Activated CD4-positive, alpha-beta memory T cell treated with anti-CD3 and anti-CD28 coated beads for 36 hours (primary cell): Measurements from ENCODE around the gene CCDC184. TPM values are rescaled to one million over a fixed set of nuclear protein-coding genes. Genes with fewer than 3 reads are reported as not detected.
"Not testable (repeated sequence)": the region's sequence is repeated elsewhere in the genome, so short reads cannot be mapped to it uniquely, and the experiment has no call there.

Experiments used
- CTCF ChIA-PET: fragments of 350-600 bp; sonication (Branson Sonifier 250); formaldehyde crosslinking; loops from one replicate; lab custom pipeline; 2021; ENCODE audit warnings: antibody characterized with exemption, inconsistent platforms; lab: Charles Lee
- POLR2A ChIA-PET: fragments of 350-600 bp; sonication (Branson Sonifier 250); formaldehyde crosslinking; loops from one replicate; lab custom pipeline; 2021; ENCODE audit warnings: antibody characterized with exemption; lab: Charles Lee
- DNase-seq: peaks from one replicate; pipeline ENCODE4 v3.0.0-alpha.2; 2020
- H3K27ac Mint-ChIP-seq: one replicate; pipeline ENCODE4 v1.8.0; 2021; ENCODE audit warnings: mixed read lengths
- H3K27me3 Mint-ChIP-seq: one replicate; pipeline ENCODE4 v1.8.0; 2021; ENCODE audit warnings: mixed read lengths
- H3K36me3 Mint-ChIP-seq: one replicate; pipeline ENCODE4 v1.8.0; 2021; ENCODE audit warnings: mixed read lengths
- H3K4me1 Mint-ChIP-seq: one replicate; pipeline ENCODE4 v1.8.0; 2021; ENCODE audit warnings: low read depth, mixed read lengths
- H3K4me3 Mint-ChIP-seq: one replicate; pipeline ENCODE4 v1.8.0; 2021; ENCODE audit warnings: mild to moderate bottlenecking, mixed read lengths
- H3K9me3 Mint-ChIP-seq: one replicate; pipeline ENCODE4 v1.8.0; 2021; ENCODE audit warnings: mixed read lengths
- intact Hi-C: fragments of 100-400 bp; cut with micrococcal nuclease; formaldehyde crosslinking; loops from one replicate; pipeline ENCODE4 v1.15.1; 2023
- total RNA-seq, 2 experiments: library from RNA; stranded (reverse); gene quantifications; one replicate each; pipeline ENCODE4 v1.2.3, GENCODE V29; 2021

CCDC184 gene
- total RNA-seq, result under 1 TPM; 0.36 to 0.40 TPM

GRCh38 chr12:48183091-48183875 lies at the start of gene CCDC184:
Gene CCDC184 (plus strand): TSS chr12:48183644. CDS start chr12:48184123, 479 bp downstream.
- Mint-ChIP-seq H3K4me3 (peak within 1 kb of the TSS; percentile 92), H3K27me3 (peaks cover 24% of the 10 kb centered on the region), H3K9me3 (no peaks in the 10 kb centered on the region), H3K4me1 (peaks cover 19% of the 10 kb centered on the region), H3K36me3 (no peaks in the 10 kb centered on the region), H3K27ac (no peak within 1 kb of the TSS)
- intact Hi-C loops, result loop anchor here (1.0 to 10.0 kb wide), 4 partner anchors 15 to 478 kb away; partner anchors contain the start of genes ASB8 and RPAP3
- peak; percentile 82 for DNase-seq
- ChIA-PET POLR2A (interaction anchor here (1.2 to 1.7 kb wide), 3 partner anchors 10 to 26 kb away, joined by 4 to 11 read pairs (median 5); partner anchors contain the start of gene ASB8), CTCF (interaction anchor here (0.6 to 2.5 kb wide), 22 partner anchors 9 to 440 kb away, joined by 3 to 36 read pairs (median 4); partner anchors contain the start of genes ASB8 and SENP1)

GRCh38 chr12:48135027-48135426 lies 48.4 kb upstream of the CCDC184 start:
- Mint-ChIP-seq H3K9me3 (no peaks in the 10 kb centered on the region), H3K27ac (no peak overlapping the region), H3K36me3 (peaks cover 15% of the 10 kb centered on the region), H3K27me3 (no peaks in the 10 kb centered on the region), H3K4me3 (no peak overlapping the region), H3K4me1 (no peaks in the 10 kb centered on the region)
- CTCF ChIA-PET, result no interaction called here
- POLR2A ChIA-PET, result no interaction called here
- DNase-seq, result no peak
- intact Hi-C loops, result no loop called here

GRCh38 chr12:48142818-48143674 lies 40.4 kb upstream of the CCDC184 start:
- Mint-ChIP-seq H3K27ac (no peak overlapping the region), H3K27me3 (no peaks in the 10 kb centered on the region), H3K4me1 (no peaks in the 10 kb centered on the region), H3K4me3 (no peak overlapping the region), H3K9me3 (no peaks in the 10 kb centered on the region), H3K36me3 (peaks cover 9% of the 10 kb centered on the region)
- intact Hi-C loops, result no loop called here
- ChIA-PET CTCF (no interaction called here), POLR2A (interaction anchor here (0.9 kb wide), 1 partner anchor 24 kb away, joined by 3 read pairs; the partner anchor contains the start of gene PFKM)
- DNase-seq, result no peak

- no peaks in the 10 kb centered on the region for H3K27me3 Mint-ChIP-seq
- intact Hi-C loops, result no loop called here
- peaks cover 10% of the 10 kb centered on the region for H3K36me3 Mint-ChIP-seq
- ChIA-PET CTCF (no interaction called here), POLR2A (no interaction called here)
- no peaks in the 10 kb centered on the region for H3K4me1 Mint-ChIP-seq
- H3K4me3 Mint-ChIP-seq, result no peak overlapping the region
- H3K27ac Mint-ChIP-seq, result no peak overlapping the region
- no peak for DNase-seq
- H3K9me3 Mint-ChIP-seq, result no peaks in the 10 kb centered on the region
These were observed 39.5 kb upstream of the CCDC184 start for GRCh38 chr12:48143898-48144297.

GRCh38 chr12:48145981-48146380 lies 37.5 kb upstream of the CCDC184 start:
- POLR2A ChIA-PET, result no interaction called here
- Mint-ChIP-seq H3K9me3 (no peaks in the 10 kb centered on the region), H3K4me3 (no peak overlapping the region), H3K27me3 (no peaks in the 10 kb centered on the region), H3K36me3 (peaks cover 15% of the 10 kb centered on the region), H3K4me1 (peaks cover 4% of the 10 kb centered on the region), H3K27ac (no peak overlapping the region)
- no peak for DNase-seq
- CTCF ChIA-PET, result interaction anchor here (1.2 kb wide), 1 partner anchor 43 kb away, joined by 3 read pairs; no protein-coding TSS in a partner anchor
- intact Hi-C loops, result no loop called here

GRCh38 chr12:48151103-48151771 lies 32.2 kb upstream of the CCDC184 start:
- Mint-ChIP-seq H3K27me3 (no peaks in the 10 kb centered on the region), H3K9me3 (no peaks in the 10 kb centered on the region), H3K36me3 (peaks cover 28% of the 10 kb centered on the region), H3K4me3 (no peak overlapping the region), H3K4me1 (peaks cover 30% of the 10 kb centered on the region), H3K27ac (no peak overlapping the region)
- CTCF ChIA-PET, result interaction anchor here (0.7 to 1.9 kb wide), 4 partner anchors 13 to 467 kb away, joined by 3 to 5 read pairs (median 3); partner anchors contain the start of gene CCDC184
- POLR2A ChIA-PET, result interaction anchor here (0.6 to 2.1 kb wide), 3 partner anchors 46 to 266 kb away, joined by 4 to 6 read pairs (median 4); partner anchors contain the start of gene SENP1
- intact Hi-C loops, result no loop called here
- DNase-seq, result peak; percentile 24

GRCh38 chr12:48155786-48156185 lies 27.7 kb upstream of the CCDC184 start:
- Mint-ChIP-seq H3K36me3 (peaks cover 17% of the 10 kb centered on the region), H3K4me1 (peaks cover 48% of the 10 kb centered on the region)
- H3K9me3 Mint-ChIP-seq, intact Hi-C loops, DNase-seq, H3K27ac Mint-ChIP-seq, H3K4me3 Mint-ChIP-seq, H3K27me3 Mint-ChIP-seq, POLR2A ChIA-PET: not testable (repeated sequence)
- CTCF ChIA-PET, result interaction anchor here (1.0 to 2.4 kb wide), 2 partner anchors 10 to 27 kb away, joined by 6 to 13 read pairs; partner anchors contain the start of gene CCDC184

GRCh38 chr12:48156652-48157017 lies 26.8 kb upstream of the CCDC184 start:
- Mint-ChIP-seq H3K4me3 (peak overlapping the region; percentile 94), H3K4me1 (peaks cover 44% of the 10 kb centered on the region), H3K36me3 (peaks cover 14% of the 10 kb centered on the region), H3K27ac (peak overlapping the region; percentile 96), H3K27me3 (no peaks in the 10 kb centered on the region), H3K9me3 (no peaks in the 10 kb centered on the region)
- POLR2A ChIA-PET, result interaction anchor here (1.6 to 2.6 kb wide), 4 partner anchors 26 to 272 kb away, joined by 5 to 25 read pairs (median 10); partner anchors contain the start of genes CCDC184 and SENP1
- intact Hi-C loops, result loop anchor here (1.0 kb wide), 5 partner anchors 27 to 441 kb away; partner anchors contain the start of genes CCDC184, PFKM and SENP1
- DNase-seq, result no peak
- CTCF ChIA-PET, result interaction anchor here (1.0 to 2.4 kb wide), 5 partner anchors 9 to 462 kb away, joined by 5 to 13 read pairs (median 6); partner anchors contain the start of gene CCDC184

GRCh38 chr12:48157018-48157888 lies 26.2 kb upstream of the CCDC184 start, which contains the start of gene ASB8:
Gene ASB8 (minus strand): TSS chr12:48157515. CDS start chr12:48153496, 4,019 bp downstream.
- ChIA-PET CTCF (interaction anchor here (0.7 to 3.1 kb wide), 12 partner anchors 8 to 461 kb away, joined by 3 to 16 read pairs (median 5); partner anchors contain the start of genes CCDC184, SENP1 and TMEM106C), POLR2A (interaction anchor here (0.5 to 2.6 kb wide), 7 partner anchors 8 to 451 kb away, joined by 3 to 25 read pairs (median 5); partner anchors contain the start of genes CCDC184, RPAP3 and SENP1)
- Mint-ChIP-seq H3K4me1 (peaks cover 37% of the 10 kb centered on the region), H3K27ac (peak within 1 kb of the TSS; percentile 96), H3K36me3 (peaks cover 8% of the 10 kb centered on the region), H3K9me3 (no peaks in the 10 kb centered on the region), H3K27me3 (no peaks in the 10 kb centered on the region), H3K4me3 (peak within 1 kb of the TSS; percentile 94)
- DNase-seq, result peak; percentile 100
- intact Hi-C loops, result loop anchor here (1.0 kb wide), 5 partner anchors 26 to 442 kb away; partner anchors contain the start of genes CCDC184, PFKM and SENP1

GRCh38 chr12:48157889-48158370 lies 25.5 kb upstream of the CCDC184 start:
- peak; percentile 41 for DNase-seq
- peak overlapping the region; percentile 96 for H3K27ac Mint-ChIP-seq
- peaks cover 6% of the 10 kb centered on the region for H3K36me3 Mint-ChIP-seq
- CTCF ChIA-PET, result interaction anchor here (0.7 to 3.1 kb wide), 11 partner anchors 16 to 460 kb away, joined by 3 to 16 read pairs (median 5); partner anchors contain the start of genes CCDC184, SENP1 and TMEM106C
- intact Hi-C loops, result loop anchor here (1.0 to 2.0 kb wide), 6 partner anchors 25 to 559 kb away; partner anchors contain the start of genes CCDC184, CCNT1, PFKM and SENP1
- peak overlapping the region; percentile 94 for H3K4me3 Mint-ChIP-seq
- no peaks in the 10 kb centered on the region for H3K9me3 Mint-ChIP-seq
- H3K4me1 Mint-ChIP-seq, result peaks cover 32% of the 10 kb centered on the region
- no peaks in the 10 kb centered on the region for H3K27me3 Mint-ChIP-seq
- POLR2A ChIA-PET, result interaction anchor here (0.7 to 2.6 kb wide), 7 partner anchors 10 to 452 kb away, joined by 3 to 25 read pairs (median 5); partner anchors contain the start of genes CCDC184, RPAP3 and SENP1
